Stimulated activated CD8-positive, alpha-beta memory T cell treated with anti-CD3 and anti-CD28 coated beads, Interleukin-12 subunit alpha, Interleukin-12 subunit beta, amount 100 ng/mL, for 24 hours (primary cell): ENCODE data around the gene FAM216A.

ENCODE experiments used
- DNase-seq: peaks from one replicate; pipeline ENCODE4 v3.0.0-alpha.2; 2020; ENCODE audit errors: extremely low read depth

Gene FAM216A

DNA sequence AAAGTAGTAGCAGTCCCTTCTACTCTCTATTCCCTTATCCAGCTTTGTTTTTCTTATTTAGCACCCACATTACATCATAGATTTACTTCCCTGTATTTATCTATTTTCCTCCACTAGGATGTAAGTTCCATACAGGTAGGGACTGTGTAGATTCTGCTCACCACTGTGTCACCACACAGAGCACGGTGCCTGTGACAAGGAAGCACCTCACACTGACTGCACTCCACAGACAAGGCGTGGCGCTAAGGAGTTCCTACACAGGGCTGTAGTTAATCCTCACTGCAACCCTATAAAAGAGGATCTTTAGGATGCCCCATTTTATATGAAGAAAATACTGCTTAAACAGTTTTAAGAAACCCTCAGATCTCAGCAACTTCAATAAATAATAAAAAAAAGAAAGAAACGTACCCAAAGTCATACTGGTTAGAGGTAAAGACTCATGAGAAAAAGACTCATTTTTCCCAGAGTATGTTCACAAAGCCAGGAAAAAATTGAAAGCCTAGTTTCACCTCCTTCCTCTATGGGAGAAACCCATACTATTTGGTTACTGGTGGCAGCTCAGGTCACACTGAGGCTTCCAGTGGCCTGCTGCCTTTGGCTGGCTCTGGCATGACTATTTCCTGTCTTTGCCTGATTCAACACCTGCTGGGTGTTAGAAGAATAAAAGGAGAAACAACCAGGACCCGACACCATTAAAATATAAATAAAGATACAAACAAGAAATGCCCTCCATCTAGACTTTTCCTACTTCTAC, 70.4 kb downstream of the FAM216A start:
- no peak for DNase-seq
